Stimulated activated CD8-positive, alpha-beta memory T cell treated with anti-CD3 and anti-CD28 coated beads, Interleukin-4, amount 100 ng/mL, for 1 hour (primary cell): Measurements from ENCODE around the gene PDSS2.

Experiments
- DNase-seq, 2 donors: peaks; one replicate each; pipeline ENCODE4 v3.0.0-alpha.2; 2020; ENCODE audit warnings: low read depth in 2 of 2, low spot score in 1 of 2

Gene PDSS2

GRCh38 chr6:107421696-107422256 lies 37.6 kb downstream of the PDSS2 start:
- no peak for DNase-seq

GRCh38 chr6:107419733-107420132 lies 39.6 kb downstream of the PDSS2 start:
- DNase-seq: no peak

- DNase-seq: no peak
Observed at GRCh38 chr6:107418118-107418517, 41.2 kb downstream of the PDSS2 start.

GRCh38 chr6:107416145-107416544 lies 43.2 kb downstream of the PDSS2 start:
- DNase-seq: no peak

- no peak for DNase-seq
Observed at GRCh38 chr6:107413966-107414645, 45.3 kb downstream of the PDSS2 start.

- DNase-seq: no peak
Observed at GRCh38 chr6:107411161-107411560, 48.2 kb downstream of the PDSS2 start.

- DNase-seq: no peak
Observed at GRCh38 chr6:107409942-107410341, 49.4 kb downstream of the PDSS2 start.

GRCh38 chr6:107408714-107409113 lies 50.6 kb downstream of the PDSS2 start:
- DNase-seq: no peak

- no peak for DNase-seq
Observed at GRCh38 chr6:107405002-107405401, 54.4 kb downstream of the PDSS2 start.

GRCh38 chr6:107402533-107402932 lies 56.8 kb downstream of the PDSS2 start:
- no peak for DNase-seq

- DNase-seq: no peak
Observed at GRCh38 chr6:107401573-107401972, 57.8 kb downstream of the PDSS2 start.

GRCh38 chr6:107400616-107401147 lies 58.7 kb downstream of the PDSS2 start:
- DNase-seq: no peak

GRCh38 chr6:107399935-107400334 lies 59.4 kb downstream of the PDSS2 start:
- no peak for DNase-seq

GRCh38 chr6:107398001-107398400 lies 61.4 kb downstream of the PDSS2 start:
- DNase-seq: no peak

- no peak for DNase-seq
Observed at GRCh38 chr6:107396211-107396610, 63.2 kb downstream of the PDSS2 start.

GRCh38 chr6:107392069-107392468 lies 67.3 kb downstream of the PDSS2 start:
- no peak for DNase-seq

GRCh38 chr6:107390685-107391435 lies 68.5 kb downstream of the PDSS2 start:
- no peak for DNase-seq

GRCh38 chr6:107390056-107390455 lies 69.3 kb downstream of the PDSS2 start:
- no peak for DNase-seq

GRCh38 chr6:107386904-107387303 lies 72.5 kb downstream of the PDSS2 start:
- DNase-seq: no peak

- no peak for DNase-seq
Observed at GRCh38 chr6:107386340-107386739, 73.0 kb downstream of the PDSS2 start.

- DNase-seq: no peak
Observed at GRCh38 chr6:107383705-107384104, 75.7 kb downstream of the PDSS2 start.

- no peak for DNase-seq
Observed at GRCh38 chr6:107374264-107374663, 85.1 kb downstream of the PDSS2 start.
